HFF-Myc (cell line): ENCODE measurements around the gene HTR4.

Experiments
- DNase-seq: peaks from one replicate; pipeline ENCODE4 v3.0.0-alpha.2; 2011; ENCODE audit warnings: low read depth; ENCODE audit errors: extremely low read depth
- H3K4me3 ChIP-seq: replicated peaks from 2 replicates; pipeline ENCODE4 v1.5.1; 2011; ENCODE audit warnings: low read depth, mild to moderate bottlenecking, control low read depth, low read length
- CTCF ChIP-seq: IDR thresholded peaks from 2 replicates; pipeline ENCODE4 v1.5.1; 2012; ENCODE audit warnings: mild to moderate bottlenecking, low read depth, low read length, control low read depth; ENCODE audit errors: missing control alignments

The HTR4 gene

GRCh38 chr5:148554621-148555020, 99.7 kb downstream of the HTR4 start:
- no peak for TF ChIP-seq CTCF
- no peak overlapping the region for H3K4me3 ChIP-seq
- no peak for DNase-seq

- no peak for TF ChIP-seq CTCF
- H3K4me3 ChIP-seq = no peak overlapping the region
- DNase-seq = no peak
These were observed 110.6 kb downstream of the HTR4 start for GRCh38 chr5:148543727-148544126.

- TF ChIP-seq CTCF = no peak
- DNase-seq = peak; percentile 32
- no peak overlapping the region for H3K4me3 ChIP-seq
These were observed 111.5 kb downstream of the HTR4 start for GRCh38 chr5:148542812-148543211.

GRCh38 chr5:148541054-148541835, 113.1 kb downstream of the HTR4 start:
- no peak overlapping the region for H3K4me3 ChIP-seq
- no peak for DNase-seq
- no peak for TF ChIP-seq CTCF

GRCh38 chr5:148540647-148541046, 113.7 kb downstream of the HTR4 start:
- TF ChIP-seq CTCF = no peak
- H3K4me3 ChIP-seq = no peak overlapping the region
- DNase-seq = no peak

- DNase-seq = no peak
- H3K4me3 ChIP-seq = no peak overlapping the region
- no peak for TF ChIP-seq CTCF
These were observed 114.5 kb downstream of the HTR4 start for GRCh38 chr5:148539851-148540250.

GRCh38 chr5:148535190-148535589, 119.1 kb downstream of the HTR4 start:
- H3K4me3 ChIP-seq = no peak overlapping the region
- TF ChIP-seq CTCF = no peak
- no peak for DNase-seq
